B cell (primary cell): ENCODE results near the gene CNGA2. TPM values are rescaled to one million over a fixed set of nuclear protein-coding genes. Genes with fewer than 3 reads are reported as not detected.

Experiments used
- ATAC-seq: fragments of 200-7000 bp; cut with Tn5 transposase; one replicate; pipeline ENCODE4 v1.10.0; 2021; ENCODE audit warnings: low read depth, mild to moderate bottlenecking, moderate number of reproducible peaks, moderate library complexity
- CTCF ChIA-PET: fragments of 350-600 bp; sonication (Branson Sonifier 250); formaldehyde crosslinking; loops from one replicate; lab custom pipeline; 2021; ENCODE audit warnings: antibody characterized with exemption, inconsistent platforms; lab: Charles Lee
- POLR2A ChIA-PET: fragments of 350-600 bp; sonication (Branson Sonifier 250); formaldehyde crosslinking; loops from one replicate; lab custom pipeline; 2021; ENCODE audit warnings: antibody characterized with exemption; lab: Charles Lee
- DNase-seq: peaks from one replicate; pipeline ENCODE4 v3.0.0; 2013
- H2AFZ ChIP-seq: 2 replicates; pipeline ENCODE4 v1.6.1; 2012; ENCODE audit warnings: mild to moderate bottlenecking, low read depth, low read length; ENCODE audit not compliant: insufficient read depth, poor library complexity, severe bottlenecking
- H3K27ac ChIP-seq, 2 donors: 1 replicate in 1 of 2; 2 replicates in 1 of 2; pipeline ENCODE4 v1.5.1; 2012 to 2013; ENCODE audit warnings: low read length in 2 of 2, mild to moderate bottlenecking in 2 of 2, moderate library complexity in 1 of 2
- H3K27me3 ChIP-seq, 4 experiments: fragments of 200-600 bp in 1 of 4; sonication (generic) in 1 of 4; replicated peaks in 1 of 4; 1 replicate in 2 of 4; 2 replicates in 2 of 4; pipeline versions ENCODE4 v1.6.1 to v1.7.0; 2013 to 2016; ENCODE audit warnings: low read length in 3 of 4, mild to moderate bottlenecking in 2 of 4, mixed read lengths in 1 of 4, moderate library complexity in 1 of 4; ENCODE audit not compliant: insufficient read depth in 4 of 4, control insufficient read depth in 3 of 4; ENCODE audit errors: control extremely low read depth in 1 of 4
- H3K36me3 ChIP-seq, 2 experiments: replicated peaks in 1 of 2; 1 replicate in 1 of 2; 2 replicates in 1 of 2; pipeline versions ENCODE4 v1.6.1 to v1.7.1; 2013; ENCODE audit warnings: low read length in 1 of 2; ENCODE audit not compliant: insufficient read depth in 2 of 2, control insufficient read depth in 1 of 2; ENCODE audit errors: control extremely low read depth in 1 of 2, extremely low read depth in 1 of 2
- H3K4me1 ChIP-seq, 2 donors: fragments of 200-600 bp in 1 of 2; sonication (generic) in 1 of 2; 1 replicate in 1 of 2; 2 replicates in 1 of 2; pipeline versions ENCODE4 v1.5.1 to v1.6.1; 2013 to 2017; ENCODE audit warnings: low read length in 2 of 2; ENCODE audit not compliant: control insufficient read depth in 2 of 2, insufficient read depth in 2 of 2
- H3K4me2 ChIP-seq: replicated peaks from 2 replicates; pipeline ENCODE3; 2012; ENCODE audit warnings: mild to moderate bottlenecking, low read depth, low read length; ENCODE audit not compliant: poor library complexity, severe bottlenecking
- H3K4me3 ChIP-seq, 5 experiments: fragments of 200-600 bp in 1 of 5; sonication (generic) in 1 of 5; 1 replicate in 3 of 5; 2 replicates in 2 of 5; pipeline versions ENCODE4 v1.5.1 to v1.7.0; 2011 to 2016; ENCODE audit warnings: low read length in 4 of 5, mild to moderate bottlenecking in 4 of 5, low read depth in 2 of 5, control low read depth in 1 of 5, moderate library complexity in 1 of 5; ENCODE audit not compliant: insufficient read depth in 1 of 5; ENCODE audit errors: control extremely low read depth in 1 of 5, extremely low read depth in 1 of 5
- H3K79me2 ChIP-seq: fragments of 200-600 bp; sonication (generic); one replicate; pipeline ENCODE4 v1.6.0; 2016; ENCODE audit warnings: low read length; ENCODE audit not compliant: control insufficient read depth, insufficient read depth
- H3K9ac ChIP-seq: fragments of 200-600 bp; sonication (generic); 2 replicates; pipeline ENCODE4 v1.6.1; 2017; ENCODE audit warnings: mild to moderate bottlenecking, low read length, moderate library complexity
- H3K9me3 ChIP-seq, 3 donors: one replicate each; pipeline versions ENCODE4 v1.6.1 to v1.7.1; 2013; ENCODE audit warnings: low read length in 2 of 3; ENCODE audit not compliant: control insufficient read depth in 2 of 3, insufficient read depth in 1 of 3; ENCODE audit errors: control extremely low read depth in 1 of 3
- H4K20me1 ChIP-seq: 2 replicates; pipeline ENCODE4 v1.6.0; 2012; ENCODE audit warnings: mild to moderate bottlenecking, low read length; ENCODE audit not compliant: insufficient read depth, control insufficient read depth, poor library complexity, severe bottlenecking
- H3K27ac Mint-ChIP-seq: one replicate; pipeline ENCODE4 v1.8.0; 2021; ENCODE audit warnings: mixed read lengths
- H3K27me3 Mint-ChIP-seq: one replicate; pipeline ENCODE4 v1.8.0; 2021; ENCODE audit warnings: mixed read lengths
- H3K4me1 Mint-ChIP-seq: one replicate; pipeline ENCODE4 v1.8.0; 2021; ENCODE audit warnings: mixed read lengths
- H3K4me3 Mint-ChIP-seq: one replicate; pipeline ENCODE4 v1.8.0; 2021; ENCODE audit warnings: mixed read lengths
- H3K9me3 Mint-ChIP-seq: one replicate; pipeline ENCODE4 v1.8.0; 2022; ENCODE audit warnings: mixed read lengths; ENCODE audit not compliant: insufficient read depth
- CTCF ChIP-seq: fragments of 200-600 bp; IDR thresholded peaks from one replicate; pipeline ENCODE4 v1.8.0; 2022; ENCODE audit warnings: antibody characterized with exemption, mild to moderate bottlenecking
- EZH2 ChIP-seq: IDR thresholded peaks from 2 replicates; pipeline ENCODE4 v1.6.1; 2012; ENCODE audit warnings: borderline replicate concordance, low read depth, mild to moderate bottlenecking, moderate library complexity, low read length; ENCODE audit not compliant: insufficient read depth, poor library complexity, severe bottlenecking
- WGBS: methylation state at CpG from one replicate; pipeline ENCODE4 v1.1.5; 2013; ENCODE audit warnings: missing lambda C conversion rate; ENCODE audit not compliant: insufficient coverage; 5-methylcytosine and 5-hydroxymethylcytosine counted together
- intact Hi-C: fragments of 100-400 bp; cut with micrococcal nuclease; formaldehyde crosslinking; loops from one replicate; pipeline ENCODE4 v1.10.0; 2022
- polyA plus RNA-seq: library from polyadenylated mRNA; depleted of rRNA; stranded (reverse); fragments of >200 nt; gene quantifications from 2 replicates; pipeline ENCODE4 v1.2.3, GENCODE V29; 2012
- total RNA-seq, 2 donors: library from RNA; stranded (reverse); fragments of 120-200 nt in 1 of 2; gene quantifications; 1 replicate in 1 of 2; 2 replicates in 1 of 2; pipeline versions ENCODE4 v1.2.3 to v1.2.4, GENCODE V29; 2013 to 2022

CNGA2 gene
- total and polyA plus RNA-seq, 2 donors (not counting 1 experiment from before 2014, with no cell fraction given): not detected

DNA sequence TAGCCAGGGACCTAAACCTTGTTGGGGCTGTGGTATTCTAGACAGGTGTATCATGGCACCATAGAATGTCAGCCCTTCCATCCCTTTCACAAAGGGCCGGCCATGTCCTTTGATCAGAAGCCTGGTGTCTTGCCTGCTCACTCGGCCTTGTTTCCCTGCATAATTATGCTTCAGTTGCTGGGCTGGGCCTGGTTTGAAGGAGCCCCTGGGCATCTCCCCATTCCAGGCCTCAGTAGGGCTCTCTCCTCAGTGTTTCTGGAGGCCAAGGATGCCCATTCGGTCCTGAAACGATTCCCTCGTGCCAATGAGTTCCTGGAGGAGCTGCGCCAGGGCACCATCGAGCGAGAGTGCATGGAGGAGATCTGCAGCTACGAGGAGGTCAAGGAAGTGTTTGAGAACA lies 34.8 kb upstream of the CNGA2 start:
- Mint-ChIP-seq H3K4me3 (no peak overlapping the region), H3K4me1 (no peaks in the 10 kb centered on the region), H3K9me3 (no peaks in the 10 kb centered on the region), H3K27ac (no peak overlapping the region), H3K27me3 (peaks cover 7% of the 10 kb centered on the region)
- CTCF ChIA-PET: no interaction called here
- no peak overlapping the region for H3K4me2 ChIP-seq
- intact Hi-C loops: no loop called here
- H3K79me2 ChIP-seq: no peaks in the 10 kb centered on the region
- TF ChIP-seq CTCF (no peak), EZH2 (no peak)
- POLR2A ChIA-PET: no interaction called here
- H4K20me1 ChIP-seq: no peaks in the 10 kb centered on the region
- H3K4me3 ChIP-seq: no peak overlapping the region
- no peak overlapping the region for H2AFZ ChIP-seq
- no peak for ATAC-seq
- H3K36me3 ChIP-seq: no peaks in the 10 kb centered on the region
- H3K9me3 ChIP-seq: no peaks in the 10 kb centered on the region
- no peak for DNase-seq
- no peak overlapping the region for H3K27ac ChIP-seq
- H3K9ac ChIP-seq: no peak overlapping the region
- H3K27me3 ChIP-seq: no peaks in the 10 kb centered on the region
- WGBS: 93% methylated on average over 5 of the region's 9 CpGs
- H3K4me1 ChIP-seq: no peaks in the 10 kb centered on the region

DNA sequence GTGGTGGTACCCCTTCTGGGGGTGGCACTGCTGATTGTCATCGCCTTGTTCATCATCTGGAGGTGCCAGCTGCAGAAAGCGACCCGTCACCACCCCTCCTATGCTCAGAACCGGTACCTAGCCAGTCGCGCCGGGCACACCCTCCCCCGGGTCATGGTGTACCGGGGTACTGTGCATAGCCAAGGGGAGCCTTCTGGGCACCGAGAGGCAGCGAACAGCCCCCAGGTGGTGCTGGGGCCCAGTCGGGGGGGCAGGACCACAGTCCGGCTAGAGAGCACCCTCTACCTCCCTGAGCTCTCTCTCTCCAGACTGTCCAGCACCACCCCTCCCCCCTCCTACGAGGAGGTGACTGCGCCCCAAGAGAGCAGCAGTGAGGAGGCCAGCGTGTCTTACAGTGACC lies 34.0 kb upstream of the CNGA2 start:
- POLR2A ChIA-PET: no interaction called here
- H3K36me3 ChIP-seq: no peaks in the 10 kb centered on the region
- no peaks in the 10 kb centered on the region for H3K27me3 ChIP-seq
- no peaks in the 10 kb centered on the region for H3K4me1 Mint-ChIP-seq
- H3K9ac ChIP-seq: no peak overlapping the region
- H3K79me2 ChIP-seq: no peaks in the 10 kb centered on the region
- no peak overlapping the region for H3K4me3 Mint-ChIP-seq
- TF ChIP-seq CTCF (no peak), EZH2 (no peak)
- H3K9me3 ChIP-seq: no peaks in the 10 kb centered on the region
- H3K9me3 Mint-ChIP-seq: no peaks in the 10 kb centered on the region
- DNase-seq: no peak
- CTCF ChIA-PET: no interaction called here
- H3K4me2 ChIP-seq: no peak overlapping the region
- intact Hi-C loops: no loop called here
- no peaks in the 10 kb centered on the region for H3K4me1 ChIP-seq
- 97% methylated on average over 12 of the region's 16 CpGs for WGBS
- H3K27me3 Mint-ChIP-seq: peaks cover 5% of the 10 kb centered on the region
- no peak overlapping the region for H3K27ac Mint-ChIP-seq
- H3K4me3 ChIP-seq: no peak overlapping the region
- no peak for ATAC-seq
- no peak overlapping the region for H3K27ac ChIP-seq
- H4K20me1 ChIP-seq: no peaks in the 10 kb centered on the region
- H2AFZ ChIP-seq: no peak overlapping the region
